Stimulated activated CD8-positive, alpha-beta memory T cell treated with anti-CD3 and anti-CD28 coated beads, Interleukin-4, amount 100 ng/mL, for 24 hours (primary cell): Measurements from ENCODE around the gene DAPK2.
"Not testable (repeated sequence)": the region's sequence is repeated elsewhere in the genome, so short reads cannot be mapped to it uniquely, and the experiment has no call there.

Experiments used
- DNase-seq: peaks from one replicate; pipeline ENCODE4 v3.0.0-alpha.2; 2020; ENCODE audit warnings: low read depth

Gene DAPK2

GRCh38 chr15:63973212-63974009 lies 72.9 kb downstream of the DAPK2 start:
- DNase-seq: no peak

GRCh38 chr15:63972801-63973200 lies 73.5 kb downstream of the DAPK2 start:
- DNase-seq: no peak

GRCh38 chr15:63971904-63972303 lies 74.4 kb downstream of the DAPK2 start:
- no peak for DNase-seq

- DNase-seq: peak; percentile 37
These were observed 74.9 kb downstream of the DAPK2 start for GRCh38 chr15:63971427-63971805.

GRCh38 chr15:63970621-63971426 lies 75.5 kb downstream of the DAPK2 start:
- DNase-seq: no peak

- no peak for DNase-seq
These were observed 76.4 kb downstream of the DAPK2 start for GRCh38 chr15:63969652-63970421.

GRCh38 chr15:63968700-63969099 lies 77.6 kb downstream of the DAPK2 start:
- no peak for DNase-seq

- no peak for DNase-seq
These were observed 78.2 kb downstream of the DAPK2 start for GRCh38 chr15:63968122-63968524.

GRCh38 chr15:63967616-63968015 lies 78.7 kb downstream of the DAPK2 start:
- DNase-seq: no peak

GRCh38 chr15:63962947-63963721 lies 83.2 kb downstream of the DAPK2 start:
- not testable (repeated sequence) for DNase-seq

- DNase-seq: no peak
These were observed 92.8 kb downstream of the DAPK2 start for GRCh38 chr15:63953524-63953923.

- no peak for DNase-seq
These were observed 95.3 kb downstream of the DAPK2 start for GRCh38 chr15:63950911-63951481.

- DNase-seq: no peak
These were observed 97.3 kb downstream of the DAPK2 start for GRCh38 chr15:63948971-63949370.

- no peak for DNase-seq
These were observed 97.8 kb downstream of the DAPK2 start for GRCh38 chr15:63948436-63948835.

- no peak for DNase-seq
These were observed 99.1 kb downstream of the DAPK2 start for GRCh38 chr15:63947228-63947627.

- DNase-seq: no peak
These were observed 99.7 kb downstream of the DAPK2 start for GRCh38 chr15:63946524-63947065.

- DNase-seq: no peak
These were observed 100.4 kb downstream of the DAPK2 start for GRCh38 chr15:63945838-63946298.

- DNase-seq: peak; percentile 50
These were observed 101.1 kb downstream of the DAPK2 start for GRCh38 chr15:63945007-63945788.

GRCh38 chr15:63944681-63944955 lies 101.7 kb downstream of the DAPK2 start:
- no peak for DNase-seq
